BJ (cell line): Measurements from ENCODE around the gene RAB35. TPM values are rescaled to one million over a fixed set of nuclear protein-coding genes. Genes with fewer than 3 reads are reported as not detected.

Experiments
- CTCF ChIA-PET: fragments of 350-600 bp; formaldehyde crosslinking; extraction: SDS; loops from one replicate; lab custom pipeline; 2021; ENCODE audit warnings: antibody characterized with exemption, inconsistent platforms; lab: Yijun Ruan, JAX
- POLR2A ChIA-PET: fragments of 300-600 bp; sonication (Branson Sonifier 250); formaldehyde crosslinking; extraction: SDS; loops from one replicate; lab custom pipeline; 2021; ENCODE audit warnings: antibody characterized with exemption; lab: Charles Lee
- DNase-seq: peaks from one replicate; pipeline ENCODE4 v3.0.0-alpha.2; 2011; ENCODE audit warnings: low read depth
- H3K27me3 ChIP-seq: 2 replicates; pipeline ENCODE4 v1.6.0; 2011; ENCODE audit warnings: low read length; ENCODE audit not compliant: control insufficient read depth, insufficient read depth
- H3K36me3 ChIP-seq: 2 replicates; pipeline ENCODE4 v1.5.1; 2011; ENCODE audit warnings: low read length; ENCODE audit not compliant: control insufficient read depth, insufficient read depth
- H3K4me3 ChIP-seq: 2 replicates; pipeline ENCODE4 v1.5.1; 2011; ENCODE audit warnings: low read depth, mild to moderate bottlenecking, control low read depth, low read length
- polyA plus RNA-seq: library from polyadenylated mRNA; depleted of rRNA; stranded (reverse); fragments of >200 nt; gene quantifications from 2 replicates; pipeline ENCODE4 v1.2.3, GENCODE V29; 2011
- TF ChIP-seq, protein P1 (sequence below): IDR thresholded peaks from 2 replicates; pipeline ENCODE4 v1.5.1; 2011; ENCODE audit warnings: low read depth, mild to moderate bottlenecking, control low read depth, inconsistent platforms, low read length, moderate library complexity; ENCODE audit not compliant: insufficient read depth

RAB35 gene
- polyA plus RNA-seq, 1 experiment, result 50.3 TPM

DNA sequence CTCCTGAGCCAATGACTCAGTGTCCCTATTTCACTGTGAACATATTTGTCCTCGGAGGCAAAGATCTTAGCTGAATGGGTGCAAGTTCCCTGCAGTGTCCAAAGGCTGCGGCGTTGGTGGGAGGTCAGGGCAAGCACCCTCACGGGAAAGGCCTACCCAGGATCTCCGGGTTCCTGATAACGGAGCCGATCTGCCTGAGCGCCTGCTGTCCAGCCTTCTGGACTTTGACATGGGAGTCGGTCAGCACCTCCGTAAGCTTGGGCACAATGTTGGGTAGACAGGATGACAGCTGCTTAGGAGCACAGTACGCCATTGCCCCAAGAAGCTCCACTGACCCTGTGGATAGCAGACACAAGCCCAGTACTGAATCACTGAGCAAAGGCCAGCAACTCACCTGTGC lies 31.5 kb upstream of the RAB35 start:
- no peak overlapping the region for H3K4me3 ChIP-seq
- ChIA-PET POLR2A (no interaction called here), CTCF (interaction anchor here (0.8 to 2.2 kb wide), 2 partner anchors 12 to 13 kb away, joined by 3 to 6 read pairs; no protein-coding TSS in a partner anchor)
- no peak for DNase-seq
- peaks cover 60% of the 10 kb centered on the region for H3K36me3 ChIP-seq
- no peaks in the 10 kb centered on the region for H3K27me3 ChIP-seq
- TF ChIP-seq, protein P1, sequence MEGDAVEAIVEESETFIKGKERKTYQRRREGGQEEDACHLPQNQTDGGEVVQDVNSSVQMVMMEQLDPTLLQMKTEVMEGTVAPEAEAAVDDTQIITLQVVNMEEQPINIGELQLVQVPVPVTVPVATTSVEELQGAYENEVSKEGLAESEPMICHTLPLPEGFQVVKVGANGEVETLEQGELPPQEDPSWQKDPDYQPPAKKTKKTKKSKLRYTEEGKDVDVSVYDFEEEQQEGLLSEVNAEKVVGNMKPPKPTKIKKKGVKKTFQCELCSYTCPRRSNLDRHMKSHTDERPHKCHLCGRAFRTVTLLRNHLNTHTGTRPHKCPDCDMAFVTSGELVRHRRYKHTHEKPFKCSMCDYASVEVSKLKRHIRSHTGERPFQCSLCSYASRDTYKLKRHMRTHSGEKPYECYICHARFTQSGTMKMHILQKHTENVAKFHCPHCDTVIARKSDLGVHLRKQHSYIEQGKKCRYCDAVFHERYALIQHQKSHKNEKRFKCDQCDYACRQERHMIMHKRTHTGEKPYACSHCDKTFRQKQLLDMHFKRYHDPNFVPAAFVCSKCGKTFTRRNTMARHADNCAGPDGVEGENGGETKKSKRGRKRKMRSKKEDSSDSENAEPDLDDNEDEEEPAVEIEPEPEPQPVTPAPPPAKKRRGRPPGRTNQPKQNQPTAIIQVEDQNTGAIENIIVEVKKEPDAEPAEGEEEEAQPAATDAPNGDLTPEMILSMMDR, result no peak

DNA sequence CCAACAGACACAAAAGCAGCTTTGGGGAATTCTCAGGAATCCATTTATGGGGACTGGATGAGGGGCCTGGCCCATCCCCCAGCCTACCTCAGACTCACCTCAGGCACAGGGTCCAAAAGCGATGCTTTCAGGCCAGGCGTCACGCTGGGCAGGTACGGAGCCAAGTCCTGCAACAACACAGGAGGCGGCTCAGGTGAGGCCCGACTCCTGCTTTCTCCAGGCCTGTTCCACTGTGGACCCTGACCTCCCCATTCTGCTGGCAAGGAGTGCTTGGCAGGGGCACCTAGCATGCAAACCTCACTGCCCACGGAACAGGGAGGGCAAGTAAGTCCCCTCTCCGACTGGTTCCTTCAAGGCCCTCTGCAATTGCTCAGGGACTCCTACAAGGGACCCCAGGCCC lies 28.6 kb upstream of the RAB35 start:
- H3K4me3 ChIP-seq, result no peak overlapping the region
- POLR2A ChIA-PET, result no interaction called here
- CTCF ChIA-PET, result no interaction called here
- H3K36me3 ChIP-seq, result peaks cover 69% of the 10 kb centered on the region
- no peak for DNase-seq
- TF ChIP-seq, protein P1, result no peak
- H3K27me3 ChIP-seq, result no peaks in the 10 kb centered on the region

DNA sequence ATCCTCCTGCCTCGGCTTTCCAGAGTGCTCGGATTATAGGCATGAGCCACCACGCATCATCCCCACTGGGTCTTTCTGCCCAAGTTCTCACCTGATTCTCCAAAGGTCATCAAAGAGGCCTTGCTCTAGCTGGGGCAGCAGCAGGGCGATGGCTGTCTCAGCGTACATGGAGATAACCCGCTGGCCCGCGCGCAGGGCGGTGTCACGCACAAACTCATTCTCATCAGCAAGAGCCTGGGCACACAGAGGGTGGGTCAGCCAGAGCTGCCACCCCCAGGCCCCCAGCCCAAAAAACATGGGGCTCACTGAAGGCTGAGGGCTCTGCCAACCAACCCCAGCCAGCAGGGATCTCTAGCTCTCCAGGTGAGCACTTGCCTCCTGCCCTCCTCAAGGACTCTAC lies 27.7 kb upstream of the RAB35 start:
- Histone ChIP-seq H3K4me3 (no peak overlapping the region), H3K36me3 (peaks cover 61% of the 10 kb centered on the region), H3K27me3 (no peaks in the 10 kb centered on the region)
- ChIA-PET CTCF (no interaction called here), POLR2A (no interaction called here)
- no peak for DNase-seq
- TF ChIP-seq, protein P1, result no peak

DNA sequence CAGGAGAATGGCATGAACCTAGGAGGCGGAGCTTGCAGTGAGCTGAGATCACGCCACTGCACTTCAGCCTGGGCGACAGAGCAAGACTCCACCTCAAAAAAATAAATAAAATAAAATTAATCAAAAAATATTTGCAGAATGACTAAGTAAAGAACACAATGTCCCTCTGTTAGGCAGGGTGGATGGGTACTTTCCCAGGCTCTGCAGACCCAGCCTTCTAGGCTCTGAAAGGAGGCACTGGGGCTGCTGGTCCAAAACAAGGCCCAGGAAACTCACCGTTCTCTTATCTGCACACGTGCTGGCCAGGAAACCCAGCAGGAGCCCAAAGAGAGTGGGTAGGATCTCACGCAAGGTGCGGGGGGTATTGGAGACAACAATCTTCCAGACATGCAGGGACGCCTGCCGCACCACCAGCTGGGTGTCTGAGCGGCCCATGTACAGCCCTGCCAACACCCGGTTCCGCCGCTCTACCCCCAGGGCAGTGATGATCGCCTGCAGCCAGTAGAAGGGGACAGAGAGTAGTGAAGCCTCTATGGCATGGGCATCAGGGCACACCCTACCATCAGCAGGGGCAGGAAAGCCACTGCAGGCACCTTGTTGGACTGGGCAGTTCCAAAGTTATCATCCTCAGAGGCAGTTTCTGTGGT lies 25.8 kb upstream of the RAB35 start:
- DNase-seq, result no peak
- CTCF ChIA-PET, result no interaction called here
- no peak overlapping the region for H3K4me3 ChIP-seq
- peaks cover 62% of the 10 kb centered on the region for H3K36me3 ChIP-seq
- POLR2A ChIA-PET, result no interaction called here
- H3K27me3 ChIP-seq, result no peaks in the 10 kb centered on the region
- TF ChIP-seq, protein P1, result no peak

DNA sequence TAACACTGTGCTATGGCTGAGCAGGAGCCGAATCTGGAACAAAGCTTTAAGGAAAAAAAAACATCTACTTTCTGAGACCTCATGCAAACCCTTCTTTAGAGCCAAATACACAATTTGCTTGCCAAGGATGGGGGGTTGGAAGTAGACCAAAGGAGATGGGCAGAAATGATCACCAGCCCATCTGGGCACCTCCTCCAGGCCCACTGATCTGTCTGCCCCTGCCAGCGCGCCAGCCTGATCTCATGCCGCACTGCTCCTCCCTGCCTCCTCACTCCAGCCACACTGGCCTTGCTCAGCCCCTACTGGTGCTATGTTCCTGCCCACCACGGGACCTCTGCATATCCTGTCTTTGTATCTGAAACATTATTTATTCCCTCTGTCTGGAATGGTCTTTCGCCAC lies 24.8 kb upstream of the RAB35 start:
- no peak overlapping the region for H3K4me3 ChIP-seq
- TF ChIP-seq, protein P1, result no peak
- CTCF ChIA-PET, result no interaction called here
- POLR2A ChIA-PET, result no interaction called here
- H3K36me3 ChIP-seq, result peaks cover 62% of the 10 kb centered on the region
- no peak for DNase-seq
- H3K27me3 ChIP-seq, result no peaks in the 10 kb centered on the region
